Measurements from ENCODE around the gene RHOXF2.

DNA sequence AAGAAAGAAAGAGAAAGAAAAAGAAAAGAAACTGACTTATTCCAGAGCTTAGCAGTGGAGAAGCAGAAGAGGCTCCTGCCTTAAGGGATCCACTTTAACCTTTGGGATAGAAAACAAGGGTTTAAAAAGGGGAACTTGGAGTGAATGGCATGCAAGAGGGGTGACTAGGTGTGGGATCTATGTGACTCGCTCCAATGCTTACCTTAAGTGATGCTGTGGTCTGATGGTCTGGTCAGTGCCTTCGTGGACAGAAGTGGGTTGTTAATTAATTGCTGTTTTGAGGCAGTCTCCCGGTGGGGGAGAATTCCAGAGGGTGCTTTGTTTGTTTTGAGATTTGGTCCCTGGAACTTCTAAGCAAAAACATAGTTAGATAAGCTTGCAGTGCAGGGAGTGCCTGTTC is 21.6 kb upstream of the RHOXF2 start:
- TF ChIP-seq, protein P1, sequence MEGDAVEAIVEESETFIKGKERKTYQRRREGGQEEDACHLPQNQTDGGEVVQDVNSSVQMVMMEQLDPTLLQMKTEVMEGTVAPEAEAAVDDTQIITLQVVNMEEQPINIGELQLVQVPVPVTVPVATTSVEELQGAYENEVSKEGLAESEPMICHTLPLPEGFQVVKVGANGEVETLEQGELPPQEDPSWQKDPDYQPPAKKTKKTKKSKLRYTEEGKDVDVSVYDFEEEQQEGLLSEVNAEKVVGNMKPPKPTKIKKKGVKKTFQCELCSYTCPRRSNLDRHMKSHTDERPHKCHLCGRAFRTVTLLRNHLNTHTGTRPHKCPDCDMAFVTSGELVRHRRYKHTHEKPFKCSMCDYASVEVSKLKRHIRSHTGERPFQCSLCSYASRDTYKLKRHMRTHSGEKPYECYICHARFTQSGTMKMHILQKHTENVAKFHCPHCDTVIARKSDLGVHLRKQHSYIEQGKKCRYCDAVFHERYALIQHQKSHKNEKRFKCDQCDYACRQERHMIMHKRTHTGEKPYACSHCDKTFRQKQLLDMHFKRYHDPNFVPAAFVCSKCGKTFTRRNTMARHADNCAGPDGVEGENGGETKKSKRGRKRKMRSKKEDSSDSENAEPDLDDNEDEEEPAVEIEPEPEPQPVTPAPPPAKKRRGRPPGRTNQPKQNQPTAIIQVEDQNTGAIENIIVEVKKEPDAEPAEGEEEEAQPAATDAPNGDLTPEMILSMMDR (IDR thresholded peaks at IDR 0.05; ENCODE audit: low read length): no peak
- TF ChIP-seq EZH2 (IDR thresholded peaks at IDR 0.05; ENCODE audit: borderline replicate concordance, low read length): no peak

Measured in OCI-LY1 (cell line).